ENCODE results near the gene ACCS. TPM values are rescaled to one million over a fixed set of nuclear protein-coding genes. Genes with fewer than 3 reads are reported as not detected.

Gene ACCS
- total RNA-seq, 1 experiment from 2014 or later: 13.9 TPM

DNA sequence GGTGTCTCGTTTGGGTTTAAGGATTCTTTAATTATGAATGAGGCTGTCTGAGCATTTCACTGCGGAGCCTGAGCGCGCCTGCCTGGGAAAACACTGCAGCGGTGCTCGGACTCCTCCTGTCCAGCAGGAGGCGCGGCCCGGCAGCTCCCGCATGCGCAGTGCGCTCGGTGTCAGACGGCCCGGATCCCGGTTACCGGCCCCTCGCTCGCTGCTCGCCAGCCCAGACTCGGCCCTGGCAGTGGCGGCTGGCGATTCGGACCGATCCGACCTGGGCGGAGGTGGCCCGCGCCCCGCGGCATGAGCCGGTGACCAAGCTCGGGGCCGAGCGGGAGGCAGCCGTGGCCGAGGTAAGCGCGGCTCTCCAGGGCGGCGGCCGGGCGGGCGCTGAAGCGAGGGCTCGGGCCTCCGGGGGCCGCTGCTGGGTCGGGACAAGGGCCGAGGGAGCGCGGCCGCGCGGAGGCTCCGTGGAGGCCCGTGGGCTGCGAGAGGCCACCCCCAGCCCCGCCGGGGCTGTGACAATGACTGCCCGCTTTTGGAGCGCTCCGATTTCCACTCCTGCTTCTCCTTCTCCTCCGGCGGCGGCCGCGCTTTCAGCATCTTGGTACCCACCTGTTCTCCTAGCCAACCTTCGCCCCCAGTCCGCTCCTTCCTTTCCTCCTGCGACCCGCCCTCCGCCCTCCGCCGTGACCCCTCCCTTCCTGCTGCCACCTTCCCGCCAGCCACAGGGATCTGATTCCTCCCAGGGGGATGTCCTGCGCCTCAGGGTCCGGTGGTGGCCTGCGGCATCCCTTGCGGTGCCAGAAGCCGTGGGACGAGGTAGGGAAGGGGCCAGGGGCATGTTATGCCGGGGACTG lies 29.7 kb downstream of the ACCS start, which contains the start of gene EXT2:
Gene EXT2 (plus strand): TSS at position 173 of the 854 bp plus-strand sequence. CDS start 12,035 bp downstream, outside the sequence.
- POLR2A ChIA-PET: no interaction called here
- Mint-ChIP-seq H3K27me3 (ENCODE audit: low read depth) (peaks cover 3% of the 10 kb centered on the region), H3K4me1 (peaks cover 16% of the 10 kb centered on the region), H3K27ac (no peak within 1 kb of the TSS), H3K4me3 (peak within 1 kb of the TSS; percentile 75), H3K36me3 (no peaks in the 10 kb centered on the region), H3K9me3 (no peaks in the 10 kb centered on the region)
- ATAC-seq (peak; percentile 89), DNase-seq (ENCODE audit: low spot score) (peak; percentile 91)
- CTCF ChIA-PET: interaction anchor here (0.7 to 3.4 kb wide), 43 partner anchors 9 to 1015 kb away, joined by 3 to 74 read pairs (median 5); partner anchors contain the start of genes ACCS and CD82
- TF ChIP-seq ZNF416 (CRISPR knock-in tag; IDR thresholded peaks at IDR 0.05) (no peak), SP1 (CRISPR knock-in tag; conservative IDR thresholded peaks at IDR 0.05) (no peak), JUN (CRISPR knock-in tag; IDR thresholded peaks at IDR 0.05) (no peak), RELA (CRISPR knock-in tag; IDR thresholded peaks at IDR 0.05; ENCODE audit: borderline replicate concordance) (no peak), GABPB1 (CRISPR knock-in tag; IDR thresholded peaks at IDR 0.05) (peak; percentile 42; the same call in 1 of the 2 replicates), ZNF219 (CRISPR knock-in tag; IDR thresholded peaks at IDR 0.05; ENCODE audit: borderline replicate concordance) (0 out of 2 replicates have a peak, but pooled peaks have one; percentile 6), FOXJ3 (CRISPR knock-in tag; IDR thresholded peaks at IDR 0.05; ENCODE audit: borderline replicate concordance) (no peak), TP53 (CRISPR knock-in tag; IDR thresholded peaks at IDR 0.05) (0 out of 2 replicates have a peak, but pooled peaks have one; percentile 58), JAZF1 (CRISPR knock-in tag; IDR thresholded peaks at IDR 0.05) (no peak), ESRRA (CRISPR knock-in tag; IDR thresholded peaks at IDR 0.05; ENCODE audit: borderline replicate concordance) (0 out of 2 replicates have a peak, but pooled peaks have one; percentile 30), ETV6 (CRISPR knock-in tag; IDR thresholded peaks at IDR 0.05) (0 out of 2 replicates have a peak, but pooled peaks have one; percentile 41), NFE2L1 (CRISPR knock-in tag; IDR thresholded peaks at IDR 0.05) (no peak), ZNF138 (CRISPR knock-in tag; conservative IDR thresholded peaks at IDR 0.05) (0 out of 2 replicates have a peak, but pooled peaks have one; percentile 23), ZNF121 (CRISPR knock-in tag; IDR thresholded peaks at IDR 0.05) (0 out of 2 replicates have a peak, but pooled peaks have one; percentile 19)
- TF ChIP-seq, protein P1, sequence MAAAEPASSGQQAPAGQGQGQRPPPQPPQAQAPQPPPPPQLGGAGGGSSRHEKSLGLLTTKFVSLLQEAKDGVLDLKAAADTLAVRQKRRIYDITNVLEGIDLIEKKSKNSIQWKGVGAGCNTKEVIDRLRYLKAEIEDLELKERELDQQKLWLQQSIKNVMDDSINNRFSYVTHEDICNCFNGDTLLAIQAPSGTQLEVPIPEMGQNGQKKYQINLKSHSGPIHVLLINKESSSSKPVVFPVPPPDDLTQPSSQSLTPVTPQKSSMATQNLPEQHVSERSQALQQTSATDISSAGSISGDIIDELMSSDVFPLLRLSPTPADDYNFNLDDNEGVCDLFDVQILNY (CRISPR knock-in tag; IDR thresholded peaks at IDR 0.05): no peak
- TF ChIP-seq, protein P2, sequence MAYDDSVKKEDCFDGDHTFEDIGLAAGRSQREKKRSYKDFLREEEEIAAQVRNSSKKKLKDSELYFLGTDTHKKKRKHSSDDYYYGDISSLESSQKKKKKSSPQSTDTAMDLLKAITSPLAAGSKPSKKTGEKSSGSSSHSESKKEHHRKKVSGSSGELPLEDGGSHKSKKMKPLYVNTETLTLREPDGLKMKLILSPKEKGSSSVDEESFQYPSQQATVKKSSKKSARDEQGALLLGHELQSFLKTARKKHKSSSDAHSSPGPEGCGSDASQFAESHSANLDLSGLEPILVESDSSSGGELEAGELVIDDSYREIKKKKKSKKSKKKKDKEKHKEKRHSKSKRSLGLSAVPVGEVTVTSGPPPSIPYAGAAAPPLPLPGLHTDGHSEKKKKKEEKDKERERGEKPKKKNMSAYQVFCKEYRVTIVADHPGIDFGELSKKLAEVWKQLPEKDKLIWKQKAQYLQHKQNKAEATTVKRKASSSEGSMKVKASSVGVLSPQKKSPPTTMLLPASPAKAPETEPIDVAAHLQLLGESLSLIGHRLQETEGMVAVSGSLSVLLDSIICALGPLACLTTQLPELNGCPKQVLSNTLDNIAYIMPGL (CRISPR knock-in tag; IDR thresholded peaks at IDR 0.05): peak; percentile 94
- TF ChIP-seq, protein P3, sequence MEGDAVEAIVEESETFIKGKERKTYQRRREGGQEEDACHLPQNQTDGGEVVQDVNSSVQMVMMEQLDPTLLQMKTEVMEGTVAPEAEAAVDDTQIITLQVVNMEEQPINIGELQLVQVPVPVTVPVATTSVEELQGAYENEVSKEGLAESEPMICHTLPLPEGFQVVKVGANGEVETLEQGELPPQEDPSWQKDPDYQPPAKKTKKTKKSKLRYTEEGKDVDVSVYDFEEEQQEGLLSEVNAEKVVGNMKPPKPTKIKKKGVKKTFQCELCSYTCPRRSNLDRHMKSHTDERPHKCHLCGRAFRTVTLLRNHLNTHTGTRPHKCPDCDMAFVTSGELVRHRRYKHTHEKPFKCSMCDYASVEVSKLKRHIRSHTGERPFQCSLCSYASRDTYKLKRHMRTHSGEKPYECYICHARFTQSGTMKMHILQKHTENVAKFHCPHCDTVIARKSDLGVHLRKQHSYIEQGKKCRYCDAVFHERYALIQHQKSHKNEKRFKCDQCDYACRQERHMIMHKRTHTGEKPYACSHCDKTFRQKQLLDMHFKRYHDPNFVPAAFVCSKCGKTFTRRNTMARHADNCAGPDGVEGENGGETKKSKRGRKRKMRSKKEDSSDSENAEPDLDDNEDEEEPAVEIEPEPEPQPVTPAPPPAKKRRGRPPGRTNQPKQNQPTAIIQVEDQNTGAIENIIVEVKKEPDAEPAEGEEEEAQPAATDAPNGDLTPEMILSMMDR (IDR thresholded peaks at IDR 0.05): peak; percentile 70
- TF ChIP-seq, protein P4, sequence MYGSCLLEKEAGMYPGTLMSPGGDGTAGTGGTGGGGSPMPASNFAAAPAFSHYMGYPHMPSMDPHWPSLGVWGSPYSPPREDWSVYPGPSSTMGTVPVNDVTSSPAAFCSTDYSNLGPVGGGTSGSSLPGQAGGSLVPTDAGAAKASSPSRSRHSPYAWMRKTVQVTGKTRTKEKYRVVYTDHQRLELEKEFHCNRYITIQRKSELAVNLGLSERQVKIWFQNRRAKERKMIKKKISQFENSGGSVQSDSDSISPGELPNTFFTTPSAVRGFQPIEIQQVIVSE (CRISPR knock-in tag; IDR thresholded peaks at IDR 0.05; ENCODE audit: borderline replicate concordance): no peak
- TF ChIP-seq, protein P5, sequence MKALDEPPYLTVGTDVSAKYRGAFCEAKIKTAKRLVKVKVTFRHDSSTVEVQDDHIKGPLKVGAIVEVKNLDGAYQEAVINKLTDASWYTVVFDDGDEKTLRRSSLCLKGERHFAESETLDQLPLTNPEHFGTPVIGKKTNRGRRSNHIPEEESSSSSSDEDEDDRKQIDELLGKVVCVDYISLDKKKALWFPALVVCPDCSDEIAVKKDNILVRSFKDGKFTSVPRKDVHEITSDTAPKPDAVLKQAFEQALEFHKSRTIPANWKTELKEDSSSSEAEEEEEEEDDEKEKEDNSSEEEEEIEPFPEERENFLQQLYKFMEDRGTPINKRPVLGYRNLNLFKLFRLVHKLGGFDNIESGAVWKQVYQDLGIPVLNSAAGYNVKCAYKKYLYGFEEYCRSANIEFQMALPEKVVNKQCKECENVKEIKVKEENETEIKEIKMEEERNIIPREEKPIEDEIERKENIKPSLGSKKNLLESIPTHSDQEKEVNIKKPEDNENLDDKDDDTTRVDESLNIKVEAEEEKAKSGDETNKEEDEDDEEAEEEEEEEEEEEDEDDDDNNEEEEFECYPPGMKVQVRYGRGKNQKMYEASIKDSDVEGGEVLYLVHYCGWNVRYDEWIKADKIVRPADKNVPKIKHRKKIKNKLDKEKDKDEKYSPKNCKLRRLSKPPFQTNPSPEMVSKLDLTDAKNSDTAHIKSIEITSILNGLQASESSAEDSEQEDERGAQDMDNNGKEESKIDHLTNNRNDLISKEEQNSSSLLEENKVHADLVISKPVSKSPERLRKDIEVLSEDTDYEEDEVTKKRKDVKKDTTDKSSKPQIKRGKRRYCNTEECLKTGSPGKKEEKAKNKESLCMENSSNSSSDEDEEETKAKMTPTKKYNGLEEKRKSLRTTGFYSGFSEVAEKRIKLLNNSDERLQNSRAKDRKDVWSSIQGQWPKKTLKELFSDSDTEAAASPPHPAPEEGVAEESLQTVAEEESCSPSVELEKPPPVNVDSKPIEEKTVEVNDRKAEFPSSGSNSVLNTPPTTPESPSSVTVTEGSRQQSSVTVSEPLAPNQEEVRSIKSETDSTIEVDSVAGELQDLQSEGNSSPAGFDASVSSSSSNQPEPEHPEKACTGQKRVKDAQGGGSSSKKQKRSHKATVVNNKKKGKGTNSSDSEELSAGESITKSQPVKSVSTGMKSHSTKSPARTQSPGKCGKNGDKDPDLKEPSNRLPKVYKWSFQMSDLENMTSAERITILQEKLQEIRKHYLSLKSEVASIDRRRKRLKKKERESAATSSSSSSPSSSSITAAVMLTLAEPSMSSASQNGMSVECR (CRISPR knock-in tag; IDR thresholded peaks at IDR 0.05; ENCODE audit: borderline replicate concordance): peak; percentile 37; the same call in 1 of the 2 replicates
- TF ChIP-seq, protein P6, sequence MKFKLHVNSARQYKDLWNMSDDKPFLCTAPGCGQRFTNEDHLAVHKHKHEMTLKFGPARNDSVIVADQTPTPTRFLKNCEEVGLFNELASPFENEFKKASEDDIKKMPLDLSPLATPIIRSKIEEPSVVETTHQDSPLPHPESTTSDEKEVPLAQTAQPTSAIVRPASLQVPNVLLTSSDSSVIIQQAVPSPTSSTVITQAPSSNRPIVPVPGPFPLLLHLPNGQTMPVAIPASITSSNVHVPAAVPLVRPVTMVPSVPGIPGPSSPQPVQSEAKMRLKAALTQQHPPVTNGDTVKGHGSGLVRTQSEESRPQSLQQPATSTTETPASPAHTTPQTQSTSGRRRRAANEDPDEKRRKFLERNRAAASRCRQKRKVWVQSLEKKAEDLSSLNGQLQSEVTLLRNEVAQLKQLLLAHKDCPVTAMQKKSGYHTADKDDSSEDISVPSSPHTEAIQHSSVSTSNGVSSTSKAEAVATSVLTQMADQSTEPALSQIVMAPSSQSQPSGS (CRISPR knock-in tag; IDR thresholded peaks at IDR 0.05; ENCODE audit: borderline replicate concordance, low read depth): no peak
- TF ChIP-seq, protein P7, sequence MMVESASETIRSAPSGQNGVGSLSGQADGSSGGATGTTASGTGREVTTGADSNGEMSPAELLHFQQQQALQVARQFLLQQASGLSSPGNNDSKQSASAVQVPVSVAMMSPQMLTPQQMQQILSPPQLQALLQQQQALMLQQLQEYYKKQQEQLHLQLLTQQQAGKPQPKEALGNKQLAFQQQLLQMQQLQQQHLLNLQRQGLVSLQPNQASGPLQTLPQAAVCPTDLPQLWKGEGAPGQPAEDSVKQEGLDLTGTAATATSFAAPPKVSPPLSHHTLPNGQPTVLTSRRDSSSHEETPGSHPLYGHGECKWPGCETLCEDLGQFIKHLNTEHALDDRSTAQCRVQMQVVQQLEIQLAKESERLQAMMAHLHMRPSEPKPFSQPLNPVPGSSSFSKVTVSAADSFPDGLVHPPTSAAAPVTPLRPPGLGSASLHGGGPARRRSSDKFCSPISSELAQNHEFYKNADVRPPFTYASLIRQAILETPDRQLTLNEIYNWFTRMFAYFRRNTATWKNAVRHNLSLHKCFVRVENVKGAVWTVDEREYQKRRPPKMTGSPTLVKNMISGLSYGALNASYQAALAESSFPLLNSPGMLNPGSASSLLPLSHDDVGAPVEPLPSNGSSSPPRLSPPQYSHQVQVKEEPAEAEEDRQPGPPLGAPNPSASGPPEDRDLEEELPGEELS (CRISPR knock-in tag; IDR thresholded peaks at IDR 0.05): peak; percentile 69; the same call in 1 of the 2 replicates

Measured in WTC11 (cell line).